Endothelial cell of umbilical vein (primary cell): Measurements from ENCODE around the gene SLC30A3. TPM values are rescaled to one million over a fixed set of nuclear protein-coding genes. Genes with fewer than 3 reads are reported as not detected.
A peak's percentile ranks its signal among the peaks of the same experiment; 100 is the strongest.

ENCODE experiments used
- BruUV-seq: library from RNA; stranded (reverse); fragments of 400-500 nt; replicated peaks from 2 replicates; lab custom pipeline; 2021; lab: Mats Ljungman, UMichigan
- CTCF ChIA-PET: fragments of 300-600, 350-600 bp; sonication (Branson Sonifier 250); formaldehyde crosslinking; loops from one replicate; lab custom pipeline; 2021; ENCODE audit warnings: antibody characterized with exemption, inconsistent platforms; lab: Charles Lee
- POLR2A ChIA-PET: fragments of 300-600, 350-600 bp; sonication (Branson Sonifier 250); formaldehyde crosslinking; loops from one replicate; lab custom pipeline; 2021; ENCODE audit warnings: antibody characterized with exemption, inconsistent platforms; lab: Charles Lee
- DNase-seq: peaks from one replicate; pipeline ENCODE4 v3.0.0-alpha.2; 2011; ENCODE audit warnings: low read depth, low spot score
- FAIRE-seq: peaks from 2 replicates; lab custom pipeline; 2011; peaks lifted over from hg19 to GRCh38; lab: Jason Lieb, UNC
- H2AFZ ChIP-seq: 2 replicates; pipeline ENCODE4 v1.6.0; 2012; ENCODE audit warnings: low read depth, low read length, control low read depth, inconsistent platforms
- H3K27ac ChIP-seq: 2 replicates; pipeline ENCODE4 v1.5.1; 2011; ENCODE audit warnings: low read depth, mild to moderate bottlenecking, control low read depth, low read length, moderate library complexity; ENCODE audit not compliant: insufficient read depth
- H3K27me3 ChIP-seq, 2 experiments: 2 replicates each; pipeline versions ENCODE4 v1.6.0 to v1.6.1; 2011; ENCODE audit warnings: low read length in 2 of 2, mixed read lengths in 1 of 2; ENCODE audit not compliant: control insufficient read depth in 2 of 2, insufficient read depth in 2 of 2
- H3K36me3 ChIP-seq, 2 experiments: 2 replicates in 1 of 2; 3 replicates in 1 of 2; pipeline ENCODE4 v1.5.1; 2011; ENCODE audit warnings: low read length in 2 of 2, mild to moderate bottlenecking in 1 of 2, moderate library complexity in 1 of 2; ENCODE audit not compliant: control insufficient read depth in 2 of 2, insufficient read depth in 2 of 2; ENCODE audit errors: extremely low read depth in 1 of 2
- H3K4me1 ChIP-seq: 3 replicates; pipeline ENCODE4 v1.5.1; 2011; ENCODE audit warnings: mild to moderate bottlenecking, low read length; ENCODE audit not compliant: control insufficient read depth, insufficient read depth; ENCODE audit errors: extremely low read depth
- H3K4me2 ChIP-seq: 2 replicates; pipeline ENCODE4 v1.6.1; 2011; ENCODE audit warnings: low read length, control low read depth, mixed read lengths; ENCODE audit not compliant: insufficient read depth
- H3K4me3 ChIP-seq, 3 experiments: fragments of 200-600 bp in 1 of 3; sonication (generic), shearing (Covaris generic) in 1 of 3; replicated peaks in 1 of 3; 2 replicates each; pipeline ENCODE4 v1.5.1; 2011 to 2016; ENCODE audit warnings: control low read depth in 3 of 3, low read length in 3 of 3, mild to moderate bottlenecking in 2 of 3, inconsistent platforms in 1 of 3, low read depth in 1 of 3, moderate library complexity in 1 of 3; ENCODE audit not compliant: insufficient read depth in 1 of 3
- H3K79me2 ChIP-seq: 2 replicates; pipeline ENCODE4 v1.6.0; 2012; ENCODE audit warnings: low read length, inconsistent platforms; ENCODE audit not compliant: control insufficient read depth, insufficient read depth
- H3K9ac ChIP-seq: replicated peaks from 2 replicates; pipeline ENCODE3; 2011; ENCODE audit warnings: low read length, control low read depth; ENCODE audit not compliant: insufficient read depth; ENCODE audit errors: extremely low read depth
- H3K9me1 ChIP-seq: replicated peaks from 3 replicates; pipeline ENCODE4 v1.6.0; 2011; ENCODE audit warnings: mild to moderate bottlenecking, low read length; ENCODE audit not compliant: control insufficient read depth, insufficient read depth; ENCODE audit errors: extremely low read depth
- H3K9me3 ChIP-seq: replicated peaks from 2 replicates; pipeline ENCODE4 v1.5.1; 2012; ENCODE audit warnings: low read length, inconsistent platforms; ENCODE audit not compliant: control insufficient read depth, insufficient read depth
- H4K20me1 ChIP-seq: replicated peaks from 2 replicates; pipeline ENCODE3; 2011; ENCODE audit warnings: mild to moderate bottlenecking, low read length; ENCODE audit not compliant: control insufficient read depth, insufficient read depth; ENCODE audit errors: extremely low read depth
- FOS ChIP-seq: IDR thresholded peaks from 2 replicates; pipeline ENCODE4 v1.6.1; 2011; ENCODE audit warnings: mild to moderate bottlenecking, low read length, moderate library complexity, borderline replicate concordance; ENCODE audit not compliant: insufficient read depth
- GATA2 ChIP-seq: IDR thresholded peaks from 2 replicates; pipeline ENCODE4 v1.7.0; 2011; ENCODE audit warnings: low read depth, mild to moderate bottlenecking, moderate library complexity, mixed read lengths, low read length; ENCODE audit not compliant: insufficient read length, insufficient read depth
- MAX ChIP-seq: IDR thresholded peaks from 2 replicates; pipeline ENCODE4 v1.6.1; 2011; ENCODE audit not compliant: insufficient read depth, insufficient read length
- dilution Hi-C: fragments of 300-500 bp; cut with MboI; formaldehyde crosslinking; loops from one replicate; pipeline ENCODE4 v1.15.0; 2019; ENCODE audit warnings: low sequenced_read_pairs; ENCODE audit not compliant: extremely low pct_ligation_motif_present
- intact Hi-C: fragments of 100-400 bp; cut with micrococcal nuclease; formaldehyde crosslinking; loops from one replicate; pipeline ENCODE4 v1.10.0; 2022
- polyA plus RNA-seq, 4 experiments: library from polyadenylated mRNA; depleted of rRNA in 3 of 4; stranded (reverse) in 3 of 4; unstranded in 1 of 4; fragments of >200 nt; gene quantifications; 2 replicates each; pipeline versions ENCODE4 v1.2.1 to v1.2.3, GENCODE V29; 2011 to 2012; ENCODE audit warnings: missing spikeins in 1 of 4
- total RNA-seq: library from RNA; stranded (reverse); gene quantifications from 2 replicates; pipeline ENCODE4 v1.2.3, GENCODE V29; 2021
- TF ChIP-seq, protein P1 (sequence below), 2 donors: IDR thresholded peaks; 1 replicate in 1 of 2; 2 replicates in 1 of 2; pipeline ENCODE4 v1.5.1; 2011; ENCODE audit warnings: low read length in 2 of 2, mild to moderate bottlenecking in 2 of 2, moderate library complexity in 2 of 2, control low read depth in 1 of 2, inconsistent platforms in 1 of 2, low read depth in 1 of 2; ENCODE audit not compliant: insufficient read depth in 1 of 2; ENCODE audit errors: extremely low read depth in 1 of 2

SLC30A3 gene
- total and polyA plus RNA-seq, 2 donors (not counting 3 experiments of a cell fraction or from before 2014, with no cell fraction given) = 16.7 to 63.9 TPM

DNA sequence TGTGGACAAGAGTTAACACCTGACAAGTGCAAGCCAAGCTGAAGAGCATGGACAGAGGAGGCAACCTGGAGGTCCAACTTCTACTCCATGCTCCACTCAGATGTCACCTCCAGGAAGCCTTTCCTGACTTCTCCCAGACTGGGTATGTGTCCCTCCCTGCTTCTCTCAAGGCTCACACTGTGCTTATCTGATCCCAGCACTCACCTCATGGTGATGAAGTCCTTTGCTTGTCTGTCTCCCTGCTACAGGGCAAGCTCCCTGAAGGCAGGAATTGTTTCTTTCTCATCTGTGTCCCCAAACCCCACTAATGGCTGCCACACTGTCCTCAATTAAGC, 2.7 kb upstream of the SLC30A3 start:
- CTCF ChIA-PET = interaction anchor here (0.7 to 6.9 kb wide), 12 partner anchors 8 to 168 kb away, joined by 3 to 143 read pairs (median 4); partner anchors contain the start of genes PREB and TRIM54
- peaks cover 19 to 43% of the 10 kb centered on the region in 2 experiments for H3K27me3 ChIP-seq
- peaks cover 22% of the 10 kb centered on the region for H3K4me1 ChIP-seq
- no peak for TF ChIP-seq GATA2
- no peak for TF ChIP-seq MAX
- TF ChIP-seq, protein P1, sequence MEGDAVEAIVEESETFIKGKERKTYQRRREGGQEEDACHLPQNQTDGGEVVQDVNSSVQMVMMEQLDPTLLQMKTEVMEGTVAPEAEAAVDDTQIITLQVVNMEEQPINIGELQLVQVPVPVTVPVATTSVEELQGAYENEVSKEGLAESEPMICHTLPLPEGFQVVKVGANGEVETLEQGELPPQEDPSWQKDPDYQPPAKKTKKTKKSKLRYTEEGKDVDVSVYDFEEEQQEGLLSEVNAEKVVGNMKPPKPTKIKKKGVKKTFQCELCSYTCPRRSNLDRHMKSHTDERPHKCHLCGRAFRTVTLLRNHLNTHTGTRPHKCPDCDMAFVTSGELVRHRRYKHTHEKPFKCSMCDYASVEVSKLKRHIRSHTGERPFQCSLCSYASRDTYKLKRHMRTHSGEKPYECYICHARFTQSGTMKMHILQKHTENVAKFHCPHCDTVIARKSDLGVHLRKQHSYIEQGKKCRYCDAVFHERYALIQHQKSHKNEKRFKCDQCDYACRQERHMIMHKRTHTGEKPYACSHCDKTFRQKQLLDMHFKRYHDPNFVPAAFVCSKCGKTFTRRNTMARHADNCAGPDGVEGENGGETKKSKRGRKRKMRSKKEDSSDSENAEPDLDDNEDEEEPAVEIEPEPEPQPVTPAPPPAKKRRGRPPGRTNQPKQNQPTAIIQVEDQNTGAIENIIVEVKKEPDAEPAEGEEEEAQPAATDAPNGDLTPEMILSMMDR (IDR thresholded peaks at IDR 0.05; ENCODE audit: extremely low read depth in 1 of 2, insufficient read depth in 1 of 2, low read depth in 1 of 2, low read length in 2 of 2) = no peak
- TF ChIP-seq FOS = no peak
- DNase-seq (no peak), FAIRE-seq (peak; percentile 49)
- H3K4me2 ChIP-seq = no peak overlapping the region
- no peaks in the 10 kb centered on the region for H4K20me1 ChIP-seq
- no TSS peak for BruUV-seq
- no peak overlapping the region for H3K27ac ChIP-seq
- POLR2A ChIA-PET = no interaction called here
- H3K9me1 ChIP-seq = no peaks in the 10 kb centered on the region
- intact Hi-C loops = loop anchor here (1.0 to 2.0 kb wide), 4 partner anchors 15 to 38 kb away; no protein-coding TSS in a partner anchor
- dilution Hi-C loops = no loop called here
- no peak overlapping the region for H3K4me3 ChIP-seq
- no peaks in the 10 kb centered on the region for H3K36me3 ChIP-seq
- no peak overlapping the region for H3K9ac ChIP-seq
- no peak overlapping the region for H2AFZ ChIP-seq
- no peaks in the 10 kb centered on the region for H3K9me3 ChIP-seq
- H3K79me2 ChIP-seq = no peaks in the 10 kb centered on the region
